Measurements from ENCODE around the gene STK39. TPM values are rescaled to one million over a fixed set of nuclear protein-coding genes. Genes with fewer than 3 reads are reported as not detected.

Gene STK39
- total and polyA plus RNA-seq, 2 experiments from 2014 or later: 32.7 to 51.7 TPM

Other genes with a start within 250 kb of the STK39 start
- 23.4 and 26.6 TPM in 2 replicates for gene CERS6, start 208.7 kb upstream of the STK39 start, total RNA-seq
- 17.1 and 19.2 TPM in 2 replicates for gene CERS6, start 208.7 kb upstream of the STK39 start, polyA plus RNA-seq

Measured in cardiac muscle cell (in vitro differentiated cells and primary cell).